GM18511 (cell line): ENCODE results near the gene ROR1.

Experiments used
- ATAC-seq: cut with Tn5 transposase; IDR thresholded peaks from one replicate; pipeline ENCODE4 v1.9.1; 2021; ENCODE audit warnings: mild to moderate bottlenecking, moderate library complexity; ENCODE audit not compliant: unreplicated experiment

The ROR1 gene

DNA sequence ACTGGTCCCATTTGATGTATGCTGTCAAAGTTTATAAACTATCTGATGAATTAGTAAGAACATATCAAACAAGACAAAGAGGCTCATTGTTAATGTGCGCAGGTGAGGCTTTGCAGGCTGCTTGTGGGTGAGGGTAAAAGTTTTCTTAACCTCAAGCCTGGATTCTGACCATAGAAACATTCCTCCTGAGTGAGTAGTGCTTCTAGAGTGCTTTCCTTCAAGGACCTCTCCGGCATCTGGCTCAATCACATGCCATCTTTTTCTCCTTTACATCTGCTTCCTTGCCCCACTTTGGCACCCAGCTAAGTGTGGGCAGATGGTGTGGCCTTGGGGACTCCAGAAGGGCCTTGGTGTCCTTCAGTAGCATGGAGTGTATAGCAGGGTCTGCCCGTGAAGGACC lies 104.0 kb downstream of the ROR1 start:
- no peak for ATAC-seq

DNA sequence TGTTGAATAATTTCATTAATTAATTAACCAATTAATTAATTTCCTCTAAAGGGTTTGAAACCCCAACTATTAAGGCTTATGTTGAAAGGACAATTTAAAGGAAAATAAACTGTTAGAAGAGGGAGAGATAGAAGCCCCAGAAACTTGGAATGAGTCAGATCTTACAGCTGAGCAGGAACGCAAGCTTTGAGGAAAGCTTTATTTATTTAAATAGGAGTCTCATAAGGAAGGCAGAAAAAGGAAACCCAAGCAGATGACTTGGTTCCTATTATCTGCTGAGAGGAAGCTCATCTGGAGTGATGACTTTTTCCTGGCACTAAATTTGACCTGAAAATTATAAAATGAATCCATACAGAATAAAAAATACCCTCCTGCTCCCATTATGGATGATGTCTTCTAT lies 105.1 kb downstream of the ROR1 start:
- ATAC-seq, result no peak

DNA sequence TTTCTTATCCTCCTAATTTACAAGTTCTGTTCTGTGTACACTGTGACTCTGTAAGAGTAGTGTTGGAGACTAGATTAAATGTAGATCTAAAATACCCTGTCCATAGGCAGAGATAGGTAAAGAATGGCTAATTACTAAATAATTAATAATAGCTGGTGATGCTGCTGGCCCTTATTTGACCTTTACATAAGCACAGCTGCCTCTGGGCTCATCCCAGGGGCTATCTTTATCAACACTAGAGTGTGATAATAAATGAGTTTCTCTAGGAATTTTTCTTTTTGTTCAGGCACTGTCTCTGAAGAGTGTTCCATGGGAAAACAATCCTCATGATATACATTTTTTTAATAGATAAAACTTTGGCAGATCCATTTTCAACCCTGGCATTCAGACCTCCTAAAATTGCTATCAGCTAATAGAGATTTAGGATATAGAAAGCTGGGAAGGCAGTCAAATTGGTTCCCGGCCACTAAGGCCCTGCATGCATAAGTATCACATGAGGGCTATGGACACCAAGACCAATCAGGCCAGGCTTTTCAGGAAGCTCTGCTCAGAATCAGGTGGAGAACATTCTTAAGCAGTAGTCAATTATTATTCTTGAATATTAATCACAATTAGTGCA lies 107.2 kb downstream of the ROR1 start:
- ATAC-seq, result no peak

DNA sequence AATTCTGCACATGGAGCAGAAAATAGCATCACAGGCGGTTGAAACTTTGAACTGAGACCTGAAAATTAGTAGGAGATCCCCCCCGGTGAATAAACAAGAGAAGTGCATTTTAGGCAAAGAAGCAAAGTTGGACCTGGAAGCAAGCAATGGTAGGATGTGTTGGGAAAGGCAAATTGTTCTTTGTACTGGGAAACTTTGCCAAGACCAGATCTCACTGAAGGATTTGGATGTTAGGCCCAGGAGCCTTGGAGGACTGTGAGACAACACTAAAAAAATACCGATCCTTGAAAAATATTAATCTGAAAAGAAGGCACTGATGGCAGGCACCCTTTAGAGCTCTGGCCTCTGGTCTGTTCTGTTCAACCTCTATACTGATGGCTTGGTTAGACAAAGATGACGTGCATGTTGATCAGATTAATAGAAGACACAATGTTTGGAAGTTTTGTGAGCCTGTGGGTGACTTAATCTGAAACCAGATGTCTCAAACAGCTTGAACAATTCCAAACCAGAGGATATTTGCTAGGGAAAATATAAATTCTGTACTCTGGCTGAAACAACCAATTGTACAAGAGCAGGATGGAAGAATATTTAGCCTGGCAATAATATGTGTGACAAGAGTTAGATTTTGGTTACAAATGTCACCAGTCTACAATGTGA lies 108.4 kb downstream of the ROR1 start:
- no peak for ATAC-seq

DNA sequence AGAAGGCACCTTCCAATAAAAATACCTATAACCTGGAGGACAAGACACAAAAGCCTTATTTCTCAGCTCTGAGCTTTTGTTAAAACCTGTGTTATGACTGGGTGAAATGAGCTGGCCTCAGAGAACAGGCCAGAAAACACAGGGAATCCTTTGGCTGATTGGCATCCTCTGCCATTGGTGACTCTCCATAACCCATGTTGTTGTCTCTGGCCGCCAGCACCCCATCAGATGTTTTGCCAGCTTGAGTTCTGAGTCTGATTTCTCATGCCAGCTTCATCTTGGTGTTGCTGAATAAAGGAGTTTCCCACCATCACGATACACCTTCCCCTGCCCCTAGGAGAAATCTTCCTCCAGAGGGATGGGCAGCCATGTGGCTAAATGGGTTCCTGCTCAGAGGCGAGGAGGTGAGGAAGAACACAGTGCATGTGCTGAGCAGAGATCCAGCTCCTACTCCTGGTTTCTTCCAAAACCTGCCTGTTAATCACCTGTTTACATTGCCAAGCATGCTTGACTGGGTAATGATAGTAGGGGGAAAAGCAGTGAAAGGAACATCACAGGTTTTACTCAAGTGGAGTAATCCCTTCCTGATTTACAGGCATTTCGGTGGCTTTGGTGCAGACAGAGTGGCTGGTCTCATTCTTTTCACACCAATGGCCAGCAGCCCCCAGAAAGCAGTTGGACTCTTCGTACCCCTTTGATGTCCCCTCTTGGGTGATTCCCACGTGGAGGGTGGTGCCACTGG lies 109.8 kb downstream of the ROR1 start:
- no peak for ATAC-seq

DNA sequence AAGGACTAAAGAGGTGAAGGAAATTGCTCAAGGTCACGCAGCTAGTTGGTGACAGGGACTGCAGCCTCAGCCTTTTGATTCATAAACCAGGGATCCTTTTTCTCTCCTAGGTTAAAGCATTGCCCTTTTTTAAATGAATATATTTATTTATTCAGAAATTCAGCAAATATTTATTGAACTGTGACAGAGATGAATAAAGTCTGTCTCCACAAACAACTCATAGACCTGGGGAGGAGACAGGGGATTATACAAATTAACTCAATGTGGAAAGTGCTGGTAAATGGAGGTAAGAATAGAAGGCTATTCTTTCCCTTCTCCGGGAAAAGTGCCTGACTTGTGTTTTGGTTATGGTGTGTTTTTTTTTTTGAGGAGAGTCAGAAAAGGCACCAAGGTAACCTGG lies 110.7 kb downstream of the ROR1 start:
- no peak for ATAC-seq

DNA sequence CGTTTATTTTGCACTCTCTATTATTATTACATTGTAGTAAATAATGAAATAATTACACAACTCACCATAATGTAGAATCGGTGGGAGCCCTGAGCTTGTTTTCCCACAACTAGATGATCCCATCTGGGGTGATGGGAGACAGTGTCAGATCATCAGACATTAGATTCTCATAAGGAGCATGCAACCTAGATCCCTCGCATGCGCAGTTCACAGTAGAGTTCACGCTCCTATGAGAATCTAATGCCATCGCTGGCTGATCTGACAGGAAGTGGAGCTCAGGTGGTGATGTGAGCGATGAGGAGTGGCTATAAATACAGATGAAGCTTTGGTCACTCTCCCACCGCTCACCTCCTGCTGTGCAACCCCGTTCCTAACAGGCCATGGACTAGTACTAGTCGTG lies 112.1 kb downstream of the ROR1 start:
- no peak for ATAC-seq

DNA sequence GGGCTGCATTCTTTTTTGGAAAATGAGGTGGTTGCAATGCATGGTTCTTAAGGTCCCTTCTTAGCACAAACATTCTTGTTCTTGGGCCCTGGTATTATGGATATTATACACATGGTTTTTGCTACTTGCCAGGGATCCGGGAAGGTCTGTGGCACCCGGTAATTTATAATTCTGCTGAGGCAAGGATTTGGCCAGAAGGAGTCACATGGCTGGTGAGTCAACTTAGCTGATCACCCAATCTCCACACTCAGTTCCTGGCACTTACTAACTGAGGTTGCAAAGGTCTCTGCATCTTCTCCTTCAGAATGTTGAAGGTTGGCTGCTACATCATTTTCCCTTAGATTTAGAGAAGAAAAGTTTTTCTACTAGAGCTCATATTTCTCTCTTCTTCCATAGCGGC lies 112.5 kb downstream of the ROR1 start:
- no peak for ATAC-seq

DNA sequence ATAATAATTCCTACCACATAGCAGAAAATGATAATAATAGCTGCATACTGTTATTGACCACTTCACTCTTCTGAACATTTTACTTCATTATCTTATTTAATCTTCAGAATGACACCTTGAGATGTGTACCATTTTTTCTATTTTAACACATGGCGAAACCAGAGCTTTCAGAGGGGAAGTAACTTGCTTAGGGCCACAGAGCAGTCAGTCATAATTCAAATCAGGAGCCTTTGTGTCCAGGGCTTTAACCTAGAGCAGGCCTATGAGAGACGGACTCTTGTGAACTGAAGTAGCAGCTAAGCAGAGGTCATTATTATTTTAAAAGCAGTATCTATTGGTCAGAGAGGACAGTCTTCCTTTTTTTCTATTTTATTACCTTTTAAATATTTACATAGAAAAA lies 114.0 kb downstream of the ROR1 start:
- peak; percentile 50 for ATAC-seq

DNA sequence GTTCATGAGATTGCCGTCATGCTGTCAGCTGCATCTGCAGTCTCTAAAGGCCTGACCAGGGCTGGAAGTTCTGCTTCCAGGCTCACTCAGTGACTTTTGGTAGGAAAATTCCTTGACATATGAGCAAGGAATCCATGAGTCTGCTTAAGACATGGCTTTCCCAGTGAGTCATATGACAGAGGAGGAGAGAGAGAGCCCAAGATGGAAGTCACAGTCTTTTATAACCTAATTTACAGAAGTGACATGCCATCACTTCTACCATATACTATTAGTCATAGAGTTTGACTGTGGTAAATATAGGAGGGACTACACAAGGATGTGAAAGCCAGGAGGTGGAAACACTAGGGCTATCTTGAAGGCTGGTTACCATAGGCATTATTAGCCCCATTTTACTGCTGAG lies 115.2 kb downstream of the ROR1 start:
- no peak for ATAC-seq

DNA sequence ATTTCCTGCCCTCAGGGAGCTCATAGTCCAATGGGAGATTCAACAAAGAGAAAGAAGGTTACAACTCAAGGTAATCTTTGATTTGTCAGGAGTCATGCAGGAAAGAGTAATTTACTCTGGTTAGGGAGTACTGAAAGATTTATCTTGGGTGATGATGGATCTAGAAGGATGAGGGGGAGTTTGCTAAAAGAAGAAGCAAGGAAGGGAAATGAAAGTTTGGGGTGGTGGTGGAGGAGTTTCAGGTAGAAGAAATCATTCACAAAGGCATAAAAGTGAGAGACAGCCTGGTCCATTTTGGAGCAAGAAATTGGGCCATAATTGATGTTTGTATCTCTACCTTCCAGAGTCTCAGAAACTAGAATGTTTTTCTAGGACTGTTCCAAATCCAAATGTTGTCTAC lies 116.7 kb downstream of the ROR1 start:
- ATAC-seq, result no peak

DNA sequence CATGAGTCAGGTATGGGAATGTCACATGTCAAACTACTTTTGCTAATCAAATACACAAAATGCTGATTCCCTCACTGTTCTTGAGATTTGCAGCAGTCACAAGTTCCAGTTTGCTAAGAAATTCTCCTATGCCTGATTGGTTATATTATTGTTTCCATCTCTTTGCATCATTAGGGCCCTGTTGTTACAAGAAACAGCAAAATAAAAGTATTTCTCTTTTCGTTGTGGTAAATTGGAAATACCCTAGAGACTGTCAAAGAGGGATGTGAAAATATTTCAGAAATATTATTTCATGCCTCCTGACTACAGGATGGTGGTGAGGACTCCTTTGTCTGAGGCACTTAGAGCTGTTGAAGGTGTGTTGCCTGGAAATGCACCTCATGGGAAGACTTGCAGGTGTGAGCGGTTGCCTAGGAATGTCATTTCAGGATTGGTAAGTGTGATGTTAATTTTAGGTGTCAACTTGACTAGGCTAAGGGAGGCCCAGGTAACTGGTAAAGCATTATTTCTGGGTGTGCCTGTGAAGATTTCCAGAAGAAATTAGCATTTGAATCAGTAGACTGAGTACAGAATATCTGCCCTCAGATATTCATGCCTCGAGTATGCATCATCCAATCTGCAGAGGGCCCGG lies 117.4 kb downstream of the ROR1 start:
- ATAC-seq, result no peak

DNA sequence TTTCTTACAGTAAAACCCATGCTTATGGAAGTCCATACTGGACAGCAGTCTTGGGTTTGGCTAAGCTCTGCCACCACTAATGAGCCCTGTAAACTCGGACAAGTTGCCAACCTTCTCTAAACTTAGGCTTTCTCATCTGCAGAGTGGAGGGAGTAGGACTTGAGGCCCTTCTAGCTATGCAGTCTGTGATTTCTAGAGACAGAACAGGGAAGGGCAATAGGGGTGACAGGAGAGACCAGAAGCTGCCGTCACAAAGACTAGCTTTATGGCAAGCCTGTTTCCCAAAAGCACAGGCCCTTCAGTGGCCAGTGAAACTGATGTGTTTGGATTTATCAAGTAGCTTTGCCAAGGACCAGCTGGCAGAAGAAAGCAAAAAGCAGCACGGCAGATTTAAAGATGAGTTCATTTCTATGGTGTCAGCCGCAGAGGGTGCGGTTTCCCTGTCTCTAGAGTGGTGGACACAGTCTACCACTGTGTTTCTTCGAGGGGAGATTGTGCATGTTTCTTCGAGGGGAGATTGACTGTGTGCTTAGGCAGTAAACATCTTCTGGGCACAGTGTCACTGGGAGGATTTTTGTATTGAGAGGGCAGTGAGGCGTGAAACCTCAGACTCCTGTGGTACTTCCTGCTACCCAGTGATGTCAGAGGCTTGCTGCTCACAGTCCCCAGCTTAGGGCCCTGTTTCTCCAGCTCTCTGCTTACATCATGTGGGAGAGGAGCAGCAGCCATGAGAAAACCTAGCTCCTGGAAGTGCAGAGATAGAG lies 119.0 kb downstream of the ROR1 start:
- peak; percentile 99 for ATAC-seq

DNA sequence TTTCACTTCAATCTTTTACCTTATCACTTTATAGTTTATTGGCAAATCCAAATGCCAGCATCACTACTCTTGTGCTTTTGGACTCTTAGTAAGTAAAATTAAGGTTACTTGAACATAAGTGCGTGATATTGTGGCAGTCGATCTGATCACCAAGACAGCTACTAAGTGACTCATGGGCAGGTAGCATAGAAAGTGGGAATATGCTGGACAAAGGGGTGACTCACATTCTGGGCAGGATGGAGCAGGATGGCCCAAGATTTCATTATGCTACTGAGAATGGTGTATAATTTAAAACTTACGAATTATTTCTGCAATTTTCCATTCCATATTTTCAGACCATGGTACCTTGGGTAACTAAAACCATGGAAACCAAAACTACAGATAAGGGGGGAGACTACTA lies 120.2 kb downstream of the ROR1 start:
- no peak for ATAC-seq

DNA sequence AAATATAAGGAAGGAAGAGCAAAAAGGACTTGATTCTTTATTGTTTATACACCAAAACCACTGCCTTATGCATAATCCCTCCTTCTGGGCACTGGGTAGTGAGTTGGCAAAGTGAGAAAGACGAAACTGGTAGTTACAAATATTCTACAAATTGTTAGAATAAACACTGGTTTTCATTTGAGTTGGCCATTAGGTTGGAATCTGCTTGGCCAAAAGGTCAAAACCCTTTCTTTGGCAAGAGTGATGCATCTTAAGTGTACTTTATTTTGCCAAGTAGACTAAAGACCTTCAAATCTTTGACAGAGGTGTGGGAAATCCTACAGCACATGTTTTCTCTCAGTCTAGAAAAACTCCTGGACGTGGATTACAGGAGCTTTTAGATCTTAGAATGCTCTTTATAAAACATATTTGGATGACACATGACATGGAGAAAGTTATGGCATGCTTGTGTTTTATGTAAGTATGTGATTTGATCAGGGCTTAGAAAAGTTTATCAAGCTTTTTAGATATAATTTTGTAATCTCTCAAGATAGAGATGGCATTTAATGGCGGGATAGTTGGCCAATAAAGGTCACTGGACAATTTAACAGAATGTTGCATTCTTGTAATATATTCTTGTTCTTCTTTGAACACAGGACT lies 120.9 kb downstream of the ROR1 start:
- ATAC-seq, result no peak

DNA sequence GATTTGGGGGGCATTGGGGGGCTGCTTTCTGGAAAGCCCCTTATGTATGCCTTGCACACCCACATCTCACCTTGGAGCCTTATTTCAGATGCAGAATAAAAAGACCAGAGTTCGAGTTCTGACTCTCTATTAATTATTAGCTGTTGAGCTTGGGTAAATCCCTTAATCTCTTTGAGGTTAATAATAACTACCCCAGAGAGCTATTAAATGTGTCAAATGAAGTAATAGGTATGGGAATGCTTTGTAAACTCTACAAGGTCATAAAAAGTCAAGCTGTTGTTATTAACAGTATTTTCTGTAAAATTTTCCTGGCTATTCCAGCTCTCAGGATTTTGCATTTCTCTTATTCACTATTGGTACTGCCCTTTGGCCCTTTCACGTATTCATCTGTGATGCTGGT lies 122.9 kb downstream of the ROR1 start:
- ATAC-seq, result no peak

DNA sequence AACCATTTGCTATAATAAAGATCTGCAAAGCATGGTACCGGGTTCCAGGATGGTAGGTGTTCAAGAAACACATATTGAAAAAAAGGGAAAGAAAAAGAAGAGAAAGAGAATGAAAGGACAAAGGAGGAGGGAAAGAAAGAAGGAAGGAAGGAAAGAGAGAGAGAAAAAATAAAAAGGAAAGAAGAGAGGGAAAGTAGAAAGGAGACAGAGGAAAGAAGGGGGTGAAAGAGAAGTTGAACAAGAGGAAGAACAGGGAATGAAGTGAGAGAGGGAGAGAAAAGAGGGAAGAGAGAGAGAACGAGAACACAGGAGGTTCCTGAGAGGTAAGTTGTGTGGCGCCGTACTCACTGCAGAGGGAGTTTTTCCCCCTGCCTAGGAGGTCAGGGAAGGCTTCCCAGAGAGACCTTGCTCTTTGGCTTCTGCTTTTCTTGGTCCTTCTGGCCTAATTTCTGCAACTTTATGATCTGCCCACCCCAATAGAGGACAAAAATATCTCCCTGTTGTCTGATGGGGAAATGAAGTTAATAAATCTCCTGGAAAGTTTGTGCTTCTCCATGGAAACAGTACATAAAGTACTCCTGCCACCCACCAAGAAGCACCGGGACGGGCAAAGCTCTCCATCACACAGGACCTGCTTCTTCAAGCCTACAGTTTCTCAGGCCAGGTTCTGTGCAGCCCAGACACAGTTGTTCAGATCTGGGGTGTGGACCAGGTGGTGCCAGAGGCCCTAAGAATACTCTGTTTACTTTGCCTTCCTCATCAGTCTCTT lies 124.8 kb downstream of the ROR1 start:
- no peak for ATAC-seq

DNA sequence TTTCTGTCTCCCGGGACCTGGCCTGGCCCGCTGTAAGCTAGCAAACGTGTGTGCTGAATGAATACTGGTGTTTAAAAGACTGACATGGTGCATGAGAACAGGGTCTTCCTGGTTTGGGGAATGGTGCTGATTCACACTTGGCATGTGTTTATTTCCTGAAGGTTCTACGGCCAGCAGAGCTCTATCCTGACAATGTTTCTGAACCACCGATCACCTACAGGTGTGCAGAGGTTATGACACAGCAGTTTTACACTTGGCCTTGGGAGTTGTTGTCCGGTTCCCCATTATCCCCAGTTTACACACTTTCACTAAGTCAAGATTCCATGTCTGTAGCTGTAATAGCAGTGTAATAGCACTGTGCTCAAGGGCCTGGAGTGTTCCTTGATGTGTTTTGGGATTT lies 127.3 kb downstream of the ROR1 start:
- no peak for ATAC-seq

DNA sequence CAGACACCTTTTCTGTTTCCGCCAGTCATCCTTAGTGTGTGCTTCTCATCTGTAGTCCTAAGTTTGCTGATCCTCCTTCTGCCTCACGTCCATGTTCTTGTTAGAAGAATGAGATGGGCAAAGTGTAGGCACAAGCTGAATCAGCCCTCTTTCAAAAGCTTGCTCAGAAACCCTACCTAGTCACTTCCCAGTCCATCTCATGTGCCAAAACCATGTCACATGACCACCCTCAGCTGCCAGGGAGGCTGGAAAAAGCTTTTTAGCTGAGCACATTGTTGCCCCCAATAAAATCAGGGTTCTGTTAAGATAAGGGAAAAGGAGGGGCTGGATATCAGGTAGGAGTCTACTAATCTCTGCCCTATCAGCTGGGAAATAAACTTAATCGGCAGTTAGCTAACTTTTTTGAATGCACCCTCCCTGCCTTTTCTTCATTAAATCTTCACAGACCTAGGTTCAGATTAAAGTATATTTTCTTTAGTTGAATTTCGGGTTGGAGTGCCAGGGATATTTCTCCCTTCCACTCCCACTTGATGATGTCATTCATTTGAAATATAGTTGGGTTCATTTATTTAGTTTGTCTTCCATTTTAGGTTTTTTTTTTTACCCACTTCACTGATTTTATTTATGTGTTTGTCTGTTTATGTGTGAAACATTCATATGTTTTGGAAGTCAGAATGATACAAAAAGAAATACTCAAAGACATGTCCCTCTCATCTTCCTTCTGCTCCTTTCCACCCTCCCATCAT lies 129.2 kb downstream of the ROR1 start:
- ATAC-seq, result no peak
